Immature natural killer cell (primary cell): ENCODE data around the gene TFEB. TPM values are rescaled to one million over a fixed set of nuclear protein-coding genes. Genes with fewer than 3 reads are reported as not detected.

ENCODE experiments used
- DNase-seq, 3 donors: peaks; one replicate each; pipeline ENCODE4 v3.0.0; 2022; ENCODE audit warnings: mixed read lengths in 1 of 3
- H3K27ac Mint-ChIP-seq, 6 donors: one replicate each; pipeline ENCODE4 v1.8.0; 2020; ENCODE audit warnings: mixed read lengths in 6 of 6, mild to moderate bottlenecking in 5 of 6, inconsistent platforms in 4 of 6, moderate library complexity in 3 of 6
- H3K27me3 Mint-ChIP-seq, 3 donors: one replicate each; pipeline ENCODE4 v1.8.0; 2020 to 2021; ENCODE audit warnings: low read depth in 3 of 3, mild to moderate bottlenecking in 3 of 3, mixed read lengths in 3 of 3, moderate library complexity in 3 of 3, inconsistent platforms in 1 of 3
- H3K36me3 Mint-ChIP-seq, 3 donors: one replicate each; pipeline ENCODE4 v1.8.0; 2020; ENCODE audit warnings: mixed read lengths in 3 of 3, inconsistent platforms in 2 of 3, mild to moderate bottlenecking in 2 of 3
- H3K4me1 Mint-ChIP-seq, 2 donors: one replicate each; pipeline ENCODE4 v1.8.0; 2020; ENCODE audit warnings: inconsistent platforms in 2 of 2, mild to moderate bottlenecking in 2 of 2, mixed read lengths in 2 of 2, moderate library complexity in 1 of 2
- H3K4me3 Mint-ChIP-seq, 5 donors: one replicate each; pipeline ENCODE4 v1.8.0; 2020; ENCODE audit warnings: mild to moderate bottlenecking in 5 of 5, mixed read lengths in 5 of 5, inconsistent platforms in 3 of 5, moderate library complexity in 3 of 5
- H3K9me3 Mint-ChIP-seq, 6 donors: one replicate each; pipeline ENCODE4 v1.8.0; 2020; ENCODE audit warnings: mild to moderate bottlenecking in 6 of 6, mixed read lengths in 6 of 6, inconsistent platforms in 4 of 6, moderate library complexity in 3 of 6
- polyA plus RNA-seq, 3 donors: library from polyadenylated mRNA; unstranded; fragments of 300-500 nt; fragmentation: Illumina TruSeq; gene quantifications; one replicate each; pipeline ENCODE4 v1.2.3, GENCODE V29; 2021

Gene TFEB
- polyA plus RNA-seq, 3 donors from 2014 or later, result 18.9 to 62.3 (median 23.9) TPM

GRCh38 chr6:41708856-41709255 is 26.6 kb downstream of the TFEB start:
- no peak for DNase-seq
- Mint-ChIP-seq H3K27me3 (peaks cover 0 to 5% (median 3%) of the 10 kb centered on the region in 3 donors), H3K9me3 (no peaks in the 10 kb centered on the region), H3K4me3 (no peak overlapping the region), H3K4me1 (peaks cover 61 to 62% of the 10 kb centered on the region in 2 donors), H3K36me3 (peaks cover 0 to 9% (median 3%) of the 10 kb centered on the region in 3 donors), H3K27ac (peak overlapping the region in 3 of 6 donors; percentile 89 to 98 (median 92))

- Mint-ChIP-seq H3K9me3 (no peaks in the 10 kb centered on the region), H3K27ac (peak overlapping the region; percentile 66 to 98 (median 90)), H3K4me1 (peaks cover 59 to 62% of the 10 kb centered on the region in 2 donors), H3K27me3 (peaks cover 0 to 5% (median 3%) of the 10 kb centered on the region in 3 donors), H3K36me3 (peaks cover 0 to 9% (median 3%) of the 10 kb centered on the region in 3 donors), H3K4me3 (peak overlapping the region; percentile 39 to 74 (median 68))
- DNase-seq, result peak; percentile 31 to 45 (median 45)
These were observed 27.7 kb downstream of the TFEB start for GRCh38 chr6:41707565-41708200.

GRCh38 chr6:41706876-41707564 is 28.4 kb downstream of the TFEB start:
- peaks cover 61 to 62% of the 10 kb centered on the region in 2 donors for H3K4me1 Mint-ChIP-seq
- H3K4me3 Mint-ChIP-seq, result peak overlapping the region in 4 of 5 donors; percentile 19 to 74 (median 46)
- no peak for DNase-seq
- peak overlapping the region; percentile 71 to 98 (median 92) for H3K27ac Mint-ChIP-seq
- no peaks in the 10 kb centered on the region for H3K9me3 Mint-ChIP-seq
- H3K27me3 Mint-ChIP-seq, result peaks cover 0 to 5% (median 3%) of the 10 kb centered on the region in 3 donors
- H3K36me3 Mint-ChIP-seq, result peaks cover 0 to 9% (median 3%) of the 10 kb centered on the region in 3 donors

GRCh38 chr6:41705996-41706835 is 29.2 kb downstream of the TFEB start:
- peak; percentile 75 to 86 (median 84) for DNase-seq
- peak overlapping the region; percentile 58 to 71 (median 67) for H3K4me3 Mint-ChIP-seq

GRCh38 chr6:41705311-41705995 is 30.0 kb downstream of the TFEB start:
- Mint-ChIP-seq H3K27ac (peak overlapping the region; percentile 71 to 98 (median 92)), H3K4me1 (peaks cover 63 to 67% of the 10 kb centered on the region in 2 donors), H3K27me3 (peaks cover 0 to 5% (median 3%) of the 10 kb centered on the region in 3 donors), H3K9me3 (no peaks in the 10 kb centered on the region), H3K4me3 (peak overlapping the region; percentile 18 to 71 (median 58)), H3K36me3 (peaks cover 0 to 5% (median 0%) of the 10 kb centered on the region in 3 donors)
- DNase-seq, result no peak

More at GRCh38 chr6:41705996-41706835, 29.2 kb downstream of the TFEB start:
- peak overlapping the region; percentile 71 to 98 (median 92) for H3K27ac Mint-ChIP-seq
- H3K4me1 Mint-ChIP-seq, result peaks cover 63 to 65% of the 10 kb centered on the region in 2 donors
- H3K36me3 Mint-ChIP-seq, result peaks cover 0 to 9% (median 3%) of the 10 kb centered on the region in 3 donors
- H3K27me3 Mint-ChIP-seq, result peaks cover 0 to 5% (median 3%) of the 10 kb centered on the region in 3 donors
- no peaks in the 10 kb centered on the region for H3K9me3 Mint-ChIP-seq

GRCh38 chr6:41704656-41705310 is 30.6 kb downstream of the TFEB start:
- Mint-ChIP-seq H3K4me3 (peak overlapping the region in 2 of 5 donors; percentile 33 to 57), H3K27me3 (peaks cover 0 to 5% (median 3%) of the 10 kb centered on the region in 3 donors), H3K36me3 (peaks cover 0 to 4% (median 0%) of the 10 kb centered on the region in 3 donors), H3K27ac (peak overlapping the region; percentile 71 to 98 (median 92)), H3K9me3 (no peaks in the 10 kb centered on the region), H3K4me1 (peaks cover 68 to 74% of the 10 kb centered on the region in 2 donors)
- no peak for DNase-seq

- DNase-seq, result no peak
- Mint-ChIP-seq H3K27me3 (peaks cover 0 to 5% (median 2%) of the 10 kb centered on the region in 3 donors), H3K36me3 (no peaks in the 10 kb centered on the region), H3K27ac (peak overlapping the region in 4 of 6 donors; percentile 34 to 97 (median 90)), H3K9me3 (no peaks in the 10 kb centered on the region), H3K4me3 (no peak overlapping the region), H3K4me1 (peaks cover 72 to 81% of the 10 kb centered on the region in 2 donors)
These were observed 31.4 kb downstream of the TFEB start for GRCh38 chr6:41704028-41704427.

- H3K4me3 Mint-ChIP-seq, result no peak overlapping the region
These were observed 32.5 kb downstream of the TFEB start for GRCh38 chr6:41702771-41703494.

GRCh38 chr6:41702089-41702745 is 33.2 kb downstream of the TFEB start:
- peaks cover 0 to 5% (median 2%) of the 10 kb centered on the region in 3 donors for H3K27me3 Mint-ChIP-seq
- no peaks in the 10 kb centered on the region for H3K36me3 Mint-ChIP-seq
- H3K4me1 Mint-ChIP-seq, result peaks cover 69 to 81% of the 10 kb centered on the region in 2 donors
- no peak overlapping the region for H3K27ac Mint-ChIP-seq
- no peak overlapping the region for H3K4me3 Mint-ChIP-seq
- DNase-seq, result no peak
- no peaks in the 10 kb centered on the region for H3K9me3 Mint-ChIP-seq

More at GRCh38 chr6:41702771-41703494, 32.5 kb downstream of the TFEB start:
- H3K9me3 Mint-ChIP-seq, result no peaks in the 10 kb centered on the region
- H3K36me3 Mint-ChIP-seq, result no peaks in the 10 kb centered on the region
- H3K27me3 Mint-ChIP-seq, result peaks cover 0 to 5% (median 2%) of the 10 kb centered on the region in 3 donors
- DNase-seq, result no peak
- peak overlapping the region in 2 of 6 donors; percentile 61 to 92 for H3K27ac Mint-ChIP-seq
- H3K4me1 Mint-ChIP-seq, result peaks cover 75 to 82% of the 10 kb centered on the region in 2 donors

- peak overlapping the region; percentile 19 to 74 (median 58) for H3K27ac Mint-ChIP-seq
These were observed 34.7 kb downstream of the TFEB start for GRCh38 chr6:41700463-41701347.

GRCh38 chr6:41699063-41699462 is 36.3 kb downstream of the TFEB start:
- Mint-ChIP-seq H3K4me3 (peak overlapping the region in 1 of 5 donors; percentile 17), H3K27me3 (no peaks in the 10 kb centered on the region), H3K27ac (peak overlapping the region in 5 of 6 donors; percentile 52 to 80 (median 65)), H3K4me1 (peaks cover 43 to 57% of the 10 kb centered on the region in 2 donors), H3K36me3 (no peaks in the 10 kb centered on the region), H3K9me3 (no peaks in the 10 kb centered on the region)
- no peak for DNase-seq

More at GRCh38 chr6:41700463-41701347, 34.7 kb downstream of the TFEB start:
- Mint-ChIP-seq H3K9me3 (no peaks in the 10 kb centered on the region), H3K4me1 (peaks cover 54 to 66% of the 10 kb centered on the region in 2 donors), H3K27me3 (peaks cover 0 to 3% (median 0%) of the 10 kb centered on the region in 3 donors), H3K4me3 (peak overlapping the region in 1 of 5 donors; percentile 7), H3K36me3 (no peaks in the 10 kb centered on the region)
- no peak for DNase-seq
